ENCODE data around the gene GCH1.

Gene GCH1

DNA sequence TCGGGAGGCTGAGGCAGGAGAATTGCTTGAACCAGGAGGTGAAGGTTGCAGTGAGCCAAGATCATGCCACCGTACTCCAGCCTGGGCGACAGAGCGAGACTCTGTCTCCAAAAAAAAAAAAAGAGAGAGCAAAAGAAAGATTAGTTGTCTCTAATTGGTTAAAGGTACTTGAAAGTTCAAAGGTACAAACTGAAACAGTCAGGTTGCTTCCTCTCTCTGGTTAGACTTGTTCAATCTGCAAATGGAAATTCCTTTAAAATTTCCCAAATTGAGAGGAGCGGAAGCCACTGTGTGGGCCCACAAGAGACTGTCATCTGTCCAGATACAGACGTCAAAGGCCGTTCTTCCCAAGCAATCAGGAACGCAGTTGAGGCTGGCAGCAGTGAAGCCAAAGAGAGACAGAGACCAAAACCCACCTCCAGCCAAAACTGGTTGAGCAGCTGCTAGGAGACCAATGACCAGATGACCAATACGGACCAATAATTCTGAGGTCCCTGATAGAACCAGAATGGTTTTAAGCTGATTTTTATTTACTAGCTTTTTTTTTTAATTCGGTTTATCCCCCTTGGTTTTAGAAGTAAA lies 63.6 kb downstream of the GCH1 start:
- no peak for DNase-seq (ENCODE audit: low read depth)
- TF ChIP-seq, protein P1, sequence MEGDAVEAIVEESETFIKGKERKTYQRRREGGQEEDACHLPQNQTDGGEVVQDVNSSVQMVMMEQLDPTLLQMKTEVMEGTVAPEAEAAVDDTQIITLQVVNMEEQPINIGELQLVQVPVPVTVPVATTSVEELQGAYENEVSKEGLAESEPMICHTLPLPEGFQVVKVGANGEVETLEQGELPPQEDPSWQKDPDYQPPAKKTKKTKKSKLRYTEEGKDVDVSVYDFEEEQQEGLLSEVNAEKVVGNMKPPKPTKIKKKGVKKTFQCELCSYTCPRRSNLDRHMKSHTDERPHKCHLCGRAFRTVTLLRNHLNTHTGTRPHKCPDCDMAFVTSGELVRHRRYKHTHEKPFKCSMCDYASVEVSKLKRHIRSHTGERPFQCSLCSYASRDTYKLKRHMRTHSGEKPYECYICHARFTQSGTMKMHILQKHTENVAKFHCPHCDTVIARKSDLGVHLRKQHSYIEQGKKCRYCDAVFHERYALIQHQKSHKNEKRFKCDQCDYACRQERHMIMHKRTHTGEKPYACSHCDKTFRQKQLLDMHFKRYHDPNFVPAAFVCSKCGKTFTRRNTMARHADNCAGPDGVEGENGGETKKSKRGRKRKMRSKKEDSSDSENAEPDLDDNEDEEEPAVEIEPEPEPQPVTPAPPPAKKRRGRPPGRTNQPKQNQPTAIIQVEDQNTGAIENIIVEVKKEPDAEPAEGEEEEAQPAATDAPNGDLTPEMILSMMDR (IDR thresholded peaks at IDR 0.05; ENCODE audit: low read length, missing control alignments) = no peak
- no peak overlapping the region for H3K4me3 ChIP-seq (replicated peaks; ENCODE audit: low read depth, low read length)

DNA sequence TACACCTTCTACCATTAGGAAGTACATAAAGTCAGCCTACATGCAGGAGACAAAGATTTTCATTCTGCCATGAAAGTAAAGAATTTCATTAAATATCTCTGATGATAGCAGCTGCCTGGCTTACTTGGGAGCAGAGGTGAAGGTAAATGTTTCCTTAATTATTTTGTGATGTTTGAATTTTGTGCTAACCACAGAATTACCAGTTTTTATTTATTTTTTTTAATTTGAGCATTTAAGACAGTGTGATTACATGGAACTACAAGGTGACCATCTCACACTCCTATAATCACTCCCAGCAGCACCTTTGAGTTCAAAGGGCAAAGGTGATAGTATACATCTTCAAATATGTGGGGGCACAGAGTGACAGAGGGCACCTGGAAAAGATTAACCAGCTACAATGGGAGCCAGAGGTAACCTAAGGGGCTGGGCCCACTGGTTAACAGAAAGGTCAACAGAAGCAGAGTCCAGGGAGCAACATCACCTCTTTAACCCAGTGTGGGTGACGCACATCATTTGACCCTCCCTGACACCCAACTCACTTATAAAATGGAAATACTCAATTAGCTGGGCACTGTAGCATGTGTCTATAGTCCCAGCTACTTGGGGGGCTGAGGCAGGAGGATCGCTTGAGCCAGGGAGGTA lies 65.0 kb downstream of the GCH1 start:
- no peak for DNase-seq (ENCODE audit: low read depth)
- no peak overlapping the region for H3K4me3 ChIP-seq (replicated peaks; ENCODE audit: low read depth, low read length)
- TF ChIP-seq, protein P1 (IDR thresholded peaks at IDR 0.05; ENCODE audit: low read length, missing control alignments) = no peak

DNA sequence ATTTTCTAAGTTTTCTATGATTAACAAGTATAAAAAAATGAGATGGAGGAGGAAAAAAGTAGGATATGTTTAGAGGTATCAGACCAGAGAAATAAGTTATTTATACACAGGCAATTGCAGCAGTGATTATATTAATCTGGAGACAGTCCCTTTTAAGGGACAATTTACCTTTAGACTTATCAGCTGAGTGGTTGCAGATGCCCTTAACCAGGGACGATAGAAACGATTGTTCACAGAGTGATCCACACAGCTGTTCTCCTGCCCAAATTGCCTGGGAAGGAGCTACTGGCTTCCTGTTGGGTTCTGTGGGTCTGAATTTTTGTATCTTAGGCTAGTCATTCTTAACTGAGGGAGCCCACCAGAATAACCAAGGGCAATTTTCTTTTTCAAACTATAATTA lies 66.4 kb downstream of the GCH1 start:
- no peak overlapping the region for H3K4me3 ChIP-seq (replicated peaks; ENCODE audit: low read depth, low read length)
- TF ChIP-seq, protein P1 (IDR thresholded peaks at IDR 0.05; ENCODE audit: low read length, missing control alignments) = no peak
- no peak for DNase-seq (ENCODE audit: low read depth)

DNA sequence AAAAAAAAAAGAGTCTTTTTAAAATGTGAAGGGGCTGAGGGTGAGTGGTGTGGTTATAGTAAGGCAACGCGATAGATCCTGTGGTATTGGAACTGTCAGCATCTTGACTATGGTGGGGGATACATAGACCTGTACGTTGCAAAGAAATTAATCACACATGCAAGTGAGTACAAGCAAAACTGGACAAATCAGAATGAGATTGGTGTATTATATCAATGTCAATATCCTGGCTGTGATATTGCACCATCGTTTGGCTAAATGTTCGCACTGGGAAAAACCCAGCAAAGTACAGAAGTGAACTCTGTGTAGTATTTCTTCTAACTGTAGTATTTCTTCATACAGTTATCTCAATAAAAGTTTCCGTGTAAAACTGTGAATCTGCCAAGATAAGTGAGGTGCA lies 67.9 kb downstream of the GCH1 start:
- TF ChIP-seq, protein P1 (IDR thresholded peaks at IDR 0.05; ENCODE audit: low read length, missing control alignments) = no peak
- DNase-seq (ENCODE audit: low read depth) = no peak
- no peak overlapping the region for H3K4me3 ChIP-seq (replicated peaks; ENCODE audit: low read depth, low read length)

DNA sequence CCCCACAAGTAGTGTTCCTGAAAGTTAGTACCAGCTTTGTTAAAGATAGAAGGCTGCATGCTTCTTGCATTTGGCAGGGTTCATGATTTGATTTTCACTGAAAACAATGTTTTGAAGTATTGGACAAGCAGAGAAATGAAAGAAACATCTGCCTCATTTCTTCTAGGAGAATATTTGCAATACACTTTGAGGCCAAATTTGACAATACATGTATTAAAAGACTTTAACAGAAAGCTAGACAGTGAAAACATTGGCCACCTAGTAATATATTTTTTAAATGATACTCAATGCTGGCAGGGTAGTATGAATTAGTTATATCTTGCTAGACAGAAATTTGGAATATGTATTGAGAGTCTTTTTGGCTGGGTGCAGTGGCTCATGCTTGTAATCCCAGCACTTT lies 68.5 kb downstream of the GCH1 start:
- TF ChIP-seq, protein P1 (IDR thresholded peaks at IDR 0.05; ENCODE audit: low read length, missing control alignments) = no peak
- no peak overlapping the region for H3K4me3 ChIP-seq (replicated peaks; ENCODE audit: low read depth, low read length)
- no peak for DNase-seq (ENCODE audit: low read depth)

DNA sequence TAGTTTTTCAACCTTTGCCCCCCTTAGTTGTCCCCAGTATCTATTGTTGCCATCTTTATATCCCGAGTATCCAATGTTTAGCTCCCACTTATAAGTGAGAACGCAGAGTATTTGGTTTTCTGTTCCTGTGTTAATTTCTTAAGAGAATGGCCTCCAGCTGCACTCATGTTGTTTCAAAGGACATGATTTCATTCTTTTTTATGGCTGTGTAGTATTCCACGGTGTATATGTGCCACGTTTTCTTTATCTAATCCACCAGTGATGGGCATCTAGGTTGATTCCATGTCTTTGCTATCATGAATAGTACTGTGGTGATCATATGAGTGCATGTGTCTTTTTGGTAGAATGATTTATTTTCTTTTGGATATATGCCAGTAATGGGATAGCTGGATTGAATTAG lies 72.0 kb downstream of the GCH1 start:
- TF ChIP-seq, protein P1 (IDR thresholded peaks at IDR 0.05; ENCODE audit: low read length, missing control alignments) = no peak
- no peak for DNase-seq (ENCODE audit: low read depth)
- H3K4me3 ChIP-seq (replicated peaks; ENCODE audit: low read depth, low read length) = no peak overlapping the region
